HG03342 (cell line): ENCODE data around the gene SLCO1C1.
"Not testable (repeated sequence)": the region's sequence is repeated elsewhere in the genome, so short reads cannot be mapped to it uniquely, and the experiment has no call there.

ENCODE experiments used
- ATAC-seq: cut with Tn5 transposase; IDR thresholded peaks from one replicate; pipeline ENCODE4 v1.9.1; 2021; ENCODE audit warnings: mild to moderate bottlenecking, moderate library complexity; ENCODE audit not compliant: unreplicated experiment

SLCO1C1 gene

GRCh38 chr12:20783796-20784357 is 88.7 kb downstream of the SLCO1C1 start:
- not testable (repeated sequence) for ATAC-seq

- no peak for ATAC-seq
Measured at GRCh38 chr12:20792971-20793370, 97.8 kb downstream of the SLCO1C1 start.

- ATAC-seq: no peak
Measured at GRCh38 chr12:20798554-20798953, 103.4 kb downstream of the SLCO1C1 start.

DNA sequence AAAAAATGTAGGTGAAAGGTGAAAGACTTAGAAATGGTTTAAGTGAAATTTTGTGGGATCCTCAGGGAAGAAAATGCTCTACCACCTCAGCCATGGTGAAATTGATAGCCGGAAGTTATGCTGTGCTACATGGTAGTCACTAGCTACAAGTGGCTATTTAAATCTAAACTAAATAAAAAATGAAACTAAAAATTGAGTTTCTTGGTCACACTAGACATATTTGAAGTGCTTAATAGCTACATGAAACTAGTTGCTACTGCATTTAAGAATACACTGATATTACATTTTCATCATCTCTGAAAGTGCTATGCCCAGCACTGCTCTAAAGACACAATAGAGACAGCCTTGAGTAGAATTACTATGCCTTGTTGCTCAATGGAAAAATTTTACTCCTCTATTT is 105.0 kb downstream of the SLCO1C1 start:
- no peak for ATAC-seq

DNA sequence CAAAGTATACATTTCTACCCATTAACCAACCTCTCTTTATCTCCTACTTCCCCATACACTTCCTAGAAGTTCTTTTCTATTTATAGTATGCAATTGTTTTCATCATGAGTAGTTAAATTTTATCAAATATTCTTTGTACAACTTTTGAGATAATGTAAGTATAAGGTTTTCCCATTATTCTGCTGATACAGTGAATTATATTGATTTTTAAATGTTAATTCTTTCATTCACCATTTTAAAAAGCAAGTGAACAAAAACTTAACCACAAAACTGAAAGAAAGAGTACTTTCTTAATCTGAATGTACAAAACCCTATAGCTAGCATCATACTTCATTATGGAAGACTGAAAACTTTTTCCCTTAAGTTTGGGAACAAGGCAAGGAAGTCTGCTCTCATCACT is 105.9 kb downstream of the SLCO1C1 start:
- no peak for ATAC-seq
